ENCODE measurements around the gene PABPN1.

PABPN1 gene

GRCh38 chr14:23359167-23359626, 37.9 kb downstream of the PABPN1 start:
- no peak for DNase-seq

DNA sequence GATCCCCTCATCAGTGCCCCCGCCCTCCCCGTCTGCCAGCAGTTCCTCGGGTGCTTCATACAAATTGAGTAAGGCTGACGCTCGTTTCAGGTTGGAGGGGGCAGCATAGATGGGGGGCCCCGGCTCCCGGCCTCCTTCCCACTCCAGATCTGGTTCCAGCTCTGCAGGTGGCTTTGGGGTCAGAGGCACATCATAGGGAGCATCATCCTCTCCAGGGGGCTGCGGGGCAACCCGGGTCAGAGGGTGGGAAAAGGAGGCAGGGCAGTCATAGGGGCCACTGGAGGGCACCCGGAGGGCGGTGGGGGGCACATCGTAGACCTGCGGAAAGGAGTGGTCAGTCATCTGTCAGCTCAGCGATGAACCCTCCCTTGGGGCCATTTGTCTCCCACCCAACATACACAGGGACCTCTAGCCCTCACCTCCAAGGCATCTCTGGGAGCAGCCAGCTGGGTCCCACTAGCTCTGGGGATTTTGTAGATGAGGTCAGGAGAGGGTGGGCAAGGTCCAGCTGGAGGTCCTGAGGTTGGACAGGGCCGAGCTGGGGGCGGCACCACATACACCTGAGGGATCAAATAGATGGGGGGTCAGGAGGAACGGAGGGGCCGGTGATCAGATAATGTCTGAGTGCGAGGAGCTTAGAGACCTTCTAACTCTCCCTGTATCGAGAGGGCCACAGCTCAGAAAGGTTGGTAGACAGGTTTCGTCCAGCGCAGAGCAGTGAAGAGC, 38.6 kb downstream of the PABPN1 start:
- DNase-seq = no peak

- DNase-seq = no peak
Measured at GRCh38 chr14:23360496-23360895, 39.2 kb downstream of the PABPN1 start.

GRCh38 chr14:23361320-23361719, 40.1 kb downstream of the PABPN1 start:
- peak; percentile 46 for DNase-seq

DNA sequence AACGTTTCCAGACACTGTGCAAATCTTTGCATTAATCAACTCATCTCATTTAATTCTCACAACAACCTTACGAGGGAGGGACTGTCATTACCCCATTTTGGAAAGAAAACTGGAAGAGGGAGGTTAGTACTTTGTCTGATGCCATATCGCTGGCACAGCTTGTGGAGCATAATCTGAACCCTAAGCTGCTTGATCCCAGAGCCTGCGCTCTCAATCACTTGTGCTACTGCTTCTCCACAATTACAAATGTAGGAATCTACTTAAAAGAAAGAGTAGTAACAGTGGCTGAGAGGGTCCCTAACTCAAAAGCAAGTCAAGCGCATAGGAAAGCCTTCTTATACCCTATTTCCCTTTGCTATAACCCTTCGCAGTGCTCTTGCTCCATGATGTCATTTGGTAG, 40.5 kb downstream of the PABPN1 start:
- no peak for DNase-seq

DNA sequence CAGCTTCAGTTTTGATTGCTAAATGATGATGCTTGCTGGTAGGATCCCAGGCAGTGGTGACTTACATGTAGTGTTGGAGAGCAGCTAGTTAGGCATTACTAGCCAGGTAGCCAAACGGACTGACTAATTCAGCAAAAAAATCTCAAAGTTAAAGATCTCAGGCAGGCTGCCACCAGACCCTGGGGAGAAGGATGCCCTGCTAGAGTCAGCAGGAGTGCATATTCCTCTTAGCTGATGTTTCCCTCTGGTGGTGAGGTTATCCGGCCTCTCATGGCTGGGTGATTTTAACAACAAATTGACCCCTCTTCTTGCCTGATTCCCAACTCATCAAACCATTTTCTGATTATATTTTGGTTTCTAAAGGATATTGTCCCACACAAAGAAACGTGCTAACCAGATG, 40.9 kb downstream of the PABPN1 start:
- no peak for DNase-seq

DNA sequence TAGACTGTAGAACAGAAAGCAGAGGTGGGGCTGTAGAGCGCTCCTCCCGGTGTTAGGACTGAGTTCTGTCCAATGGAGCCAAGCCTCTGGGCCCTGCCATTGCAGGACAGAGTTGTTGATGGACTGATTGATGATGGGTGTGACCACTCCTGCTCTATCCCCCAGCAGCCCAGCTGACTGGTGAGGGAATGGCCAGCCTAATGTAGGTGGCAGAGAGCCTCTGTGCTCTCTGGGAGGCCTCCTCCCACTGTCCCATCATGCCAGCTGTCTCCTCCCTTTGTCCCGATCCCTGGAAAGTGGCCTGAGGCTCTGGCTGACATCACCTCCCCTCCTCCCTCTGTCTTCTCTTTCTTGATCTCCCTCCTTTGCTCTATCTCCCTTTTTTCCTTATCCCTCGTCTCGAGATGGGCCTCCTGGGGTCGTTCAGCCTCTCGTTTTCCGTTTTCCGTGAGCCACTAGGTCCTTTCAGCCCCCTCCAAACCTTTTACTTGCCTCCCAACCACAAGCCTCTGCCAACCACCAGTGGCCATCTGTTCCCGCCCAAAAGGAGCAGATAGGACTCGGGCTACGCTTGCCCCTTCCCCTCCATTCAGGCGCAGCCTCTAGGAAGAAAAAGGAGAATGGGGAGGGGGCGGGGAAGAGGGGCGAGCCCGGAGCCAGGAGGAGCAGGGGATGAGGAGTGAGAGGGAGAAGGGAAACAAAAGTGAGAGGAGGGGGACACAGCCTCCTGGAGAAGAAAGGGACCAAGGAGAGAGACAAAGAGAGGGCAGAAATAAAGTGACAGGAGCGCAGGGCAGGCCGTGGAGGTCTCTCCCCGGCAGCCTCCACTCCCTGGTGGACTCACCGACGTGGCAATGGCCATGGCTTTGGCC, 43.1 kb downstream of the PABPN1 start:
- no peak for DNase-seq

DNA sequence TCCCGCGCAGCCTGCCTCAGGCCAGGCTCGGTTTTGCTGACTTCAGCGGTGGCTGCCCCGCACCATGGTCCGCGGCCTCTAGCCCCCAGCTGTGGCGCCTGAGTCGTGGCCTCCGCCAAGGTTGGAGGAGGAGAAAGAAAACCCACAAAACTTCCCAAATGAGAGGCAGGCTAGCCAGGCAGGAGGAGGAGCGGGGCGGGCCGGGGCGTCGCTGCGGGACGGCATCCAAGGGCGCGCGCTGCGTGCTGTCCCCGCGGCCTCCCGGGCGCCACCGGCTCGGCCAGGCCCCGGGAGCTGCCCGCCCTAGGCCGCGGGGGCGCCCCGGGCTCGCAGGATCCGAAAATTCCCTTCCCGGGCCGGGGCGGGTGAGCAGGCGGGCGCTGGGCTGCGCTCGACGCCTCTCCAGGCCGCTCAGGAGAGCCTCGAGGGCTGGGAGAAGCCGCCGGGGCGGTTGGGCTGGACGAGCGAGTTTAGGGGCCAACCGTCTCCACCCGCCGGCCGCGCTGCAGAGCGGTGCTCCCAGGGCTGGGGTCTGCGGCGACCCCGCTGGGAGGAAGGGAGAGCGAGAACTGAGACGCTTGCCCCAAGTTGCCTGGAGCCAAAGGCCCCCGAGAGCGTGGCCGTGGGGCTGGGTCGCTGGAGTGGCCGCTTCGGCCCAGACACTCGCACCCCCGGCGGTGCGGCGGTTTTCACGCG, 43.9 kb downstream of the PABPN1 start, which contains the start of gene EFS:
TSS of gene EFS (minus strand) at position 137 of the 696 bp plus-strand sequence. CDS start 147 bp downstream, outside the sequence.
- no peak for DNase-seq

DNA sequence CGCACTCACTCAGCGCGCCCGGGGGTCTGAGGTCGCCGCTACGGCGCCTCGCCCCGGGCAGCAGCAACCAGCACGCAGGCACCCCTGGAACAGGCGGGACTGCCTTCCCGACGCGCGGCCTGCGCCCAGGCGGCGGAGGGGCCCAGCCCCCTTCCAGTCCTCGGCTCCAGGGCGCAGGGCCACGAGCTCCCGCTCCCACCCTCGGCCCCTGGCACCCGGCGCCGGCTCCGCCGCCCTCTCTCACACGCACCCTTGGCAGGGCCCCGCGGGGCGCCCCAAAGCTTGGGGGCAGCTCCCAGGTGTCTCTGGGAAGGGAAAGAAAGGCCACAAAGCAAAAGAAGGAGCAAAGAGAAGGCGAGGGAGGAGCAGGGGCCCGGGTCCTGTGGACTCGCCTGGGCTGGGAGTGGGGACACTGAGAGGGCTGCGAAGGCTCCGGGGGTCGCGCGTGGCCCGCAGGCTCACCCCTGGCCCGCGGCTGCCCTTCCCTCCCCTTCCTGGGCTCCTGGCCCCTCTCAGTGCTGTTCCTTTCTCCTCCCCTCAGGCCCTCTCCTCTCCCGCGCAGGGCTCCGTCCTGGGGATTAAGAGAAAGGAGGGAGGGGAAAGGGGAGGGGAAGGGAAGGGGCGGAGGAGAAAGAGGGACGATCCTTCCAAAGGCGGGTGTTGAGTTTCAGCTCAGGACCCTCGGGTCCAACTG, 44.6 kb downstream of the PABPN1 start:
- no peak for DNase-seq

DNA sequence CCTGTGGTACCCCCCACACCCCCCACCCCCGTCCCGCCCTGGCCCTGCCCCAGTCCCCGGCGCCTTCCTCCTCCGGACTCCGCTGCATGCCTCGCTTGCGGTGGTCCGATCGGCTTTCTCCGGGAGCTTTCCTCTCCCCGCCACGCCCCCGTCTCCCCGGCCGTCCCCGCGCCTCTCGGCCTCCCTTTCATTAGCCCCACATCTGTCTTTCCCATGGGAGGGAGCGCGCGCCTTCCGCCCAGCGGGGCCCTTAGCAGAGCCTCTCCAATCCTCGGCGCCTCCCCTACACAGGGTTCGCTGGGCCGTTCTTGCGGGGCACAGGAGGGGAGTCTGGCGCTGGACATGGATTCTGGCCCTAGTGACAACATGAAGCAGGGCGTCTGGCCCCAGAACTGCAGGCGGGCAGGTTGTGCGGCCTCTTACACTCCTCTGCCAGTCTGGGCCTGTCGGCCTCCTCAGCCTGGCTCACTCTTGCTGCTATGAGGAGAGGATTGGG, 45.2 kb downstream of the PABPN1 start:
- DNase-seq = no peak

DNA sequence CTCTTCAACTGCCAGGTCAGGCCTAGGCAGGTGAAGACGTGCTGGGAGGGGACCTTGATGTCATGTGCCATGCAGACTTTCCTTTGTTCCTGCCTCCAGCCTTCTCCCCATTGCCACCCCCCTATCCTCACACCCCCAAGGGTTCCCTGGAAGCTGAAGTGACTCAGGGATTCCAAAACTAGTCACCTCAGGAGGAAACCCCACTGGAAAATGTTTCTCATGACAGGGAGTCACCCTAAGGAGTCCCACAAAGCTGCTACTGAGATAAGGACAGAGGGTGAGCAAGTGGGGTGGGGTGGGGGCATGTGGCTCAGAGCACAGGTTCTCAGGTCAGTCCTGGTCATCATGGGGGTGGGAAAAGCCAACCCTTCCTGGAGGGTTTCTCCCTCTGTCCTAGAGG, 49.0 kb downstream of the PABPN1 start:
- no peak for DNase-seq

DNA sequence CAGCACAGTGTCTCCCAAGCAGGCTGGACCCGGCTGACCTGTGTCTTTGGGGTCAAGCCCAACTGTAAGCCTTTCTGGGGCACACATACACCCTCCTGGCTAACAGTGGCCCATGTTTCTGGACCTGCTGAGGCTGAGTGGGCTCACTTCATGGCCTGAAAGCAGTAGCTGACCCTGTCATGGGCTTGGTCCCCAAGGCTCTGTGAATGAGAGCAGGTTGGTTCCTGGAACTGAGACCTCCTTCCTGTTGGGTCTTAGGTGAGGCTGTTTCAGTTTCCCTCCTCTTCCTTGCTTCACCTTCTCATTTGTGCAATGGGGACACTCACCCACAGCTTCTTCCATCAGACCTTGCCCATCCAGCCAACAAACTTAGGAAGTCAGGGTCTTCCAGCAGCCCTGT, 50.6 kb downstream of the PABPN1 start:
- no peak for DNase-seq

GRCh38 chr14:23372509-23372908, 51.3 kb downstream of the PABPN1 start, which contains the start of gene IL25:
IL25 (plus strand) TSS chr14:23372809.
- no peak for DNase-seq

- no peak for DNase-seq
Measured at GRCh38 chr14:23373041-23373440, 51.8 kb downstream of the PABPN1 start.
